GM18867 (cell line): ENCODE measurements around the gene NPHP4.

ENCODE experiments used
- ATAC-seq: cut with Tn5 transposase; IDR thresholded peaks from one replicate; pipeline ENCODE4 v1.9.1; 2021; ENCODE audit warnings: mild to moderate bottlenecking, moderate library complexity; ENCODE audit not compliant: unreplicated experiment

Gene NPHP4

GRCh38 chr1:5839881-5840550 lies 152.2 kb downstream of the NPHP4 start:
- no peak for ATAC-seq

GRCh38 chr1:5839161-5839880 lies 152.9 kb downstream of the NPHP4 start:
- no peak for ATAC-seq

- ATAC-seq: no peak
These were observed 154.1 kb downstream of the NPHP4 start for GRCh38 chr1:5837976-5838653.

DNA sequence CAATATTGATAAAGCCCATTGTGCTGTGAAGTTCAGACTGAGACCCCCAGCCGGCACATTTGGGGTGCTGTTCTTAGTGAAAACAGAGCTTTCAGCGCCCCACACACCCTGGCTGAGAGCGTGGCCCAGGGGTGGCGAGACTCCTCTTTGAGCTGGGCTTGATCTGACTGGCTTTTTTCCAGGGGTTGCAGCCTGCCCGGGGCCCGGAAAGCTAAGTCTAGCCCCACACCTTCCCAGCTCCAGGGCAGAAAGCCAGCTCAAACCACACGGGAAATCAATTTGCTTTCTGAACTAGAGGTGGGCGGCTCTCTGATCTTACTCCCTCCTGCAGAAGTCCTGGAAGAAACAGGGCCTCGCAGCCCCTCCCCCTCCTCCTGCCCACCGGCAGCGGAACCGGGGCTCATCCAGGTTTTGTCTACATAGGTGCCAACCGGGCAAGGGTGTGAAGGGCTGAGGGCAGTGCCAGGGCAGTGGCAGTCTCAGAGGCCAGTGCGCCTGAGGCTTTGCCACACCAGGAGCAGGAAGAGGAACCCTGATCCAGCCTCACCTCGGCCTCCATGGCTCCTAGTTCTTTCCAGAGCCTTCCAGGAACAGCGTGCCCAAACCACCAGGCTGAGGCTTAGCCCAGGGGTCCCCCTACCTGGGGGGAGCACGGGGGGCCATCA lies 155.3 kb downstream of the NPHP4 start:
- no peak for ATAC-seq

- no peak for ATAC-seq
These were observed 157.1 kb downstream of the NPHP4 start for GRCh38 chr1:5835179-5835562.

- no peak for ATAC-seq
These were observed 157.6 kb downstream of the NPHP4 start for GRCh38 chr1:5834477-5835178.

DNA sequence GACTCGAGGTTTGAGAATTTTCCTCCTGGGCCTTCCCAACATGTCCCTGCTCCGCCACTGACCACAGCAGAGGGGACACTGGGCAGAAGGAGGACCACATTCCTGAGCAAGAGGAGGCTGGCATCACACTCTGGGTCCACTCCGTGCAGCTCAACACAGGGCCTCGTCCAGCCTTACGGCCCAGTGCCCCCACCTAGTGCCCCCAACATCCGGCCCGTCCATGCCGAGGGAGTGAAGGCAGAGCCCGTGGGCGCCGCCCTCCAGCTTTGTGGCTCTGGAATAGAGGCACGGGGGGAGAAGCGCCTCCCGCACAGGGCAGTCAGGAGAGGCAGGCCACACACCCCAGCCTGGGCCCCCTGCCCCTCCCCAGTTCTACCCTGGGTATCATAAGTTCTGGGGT lies 158.3 kb downstream of the NPHP4 start:
- no peak for ATAC-seq

GRCh38 chr1:5832916-5833895 lies 159.0 kb downstream of the NPHP4 start:
- ATAC-seq: no peak

- ATAC-seq: no peak
These were observed 160.5 kb downstream of the NPHP4 start for GRCh38 chr1:5831600-5832335.

- no peak for ATAC-seq
These were observed 161.2 kb downstream of the NPHP4 start for GRCh38 chr1:5830771-5831599.

GRCh38 chr1:5829414-5829813 lies 162.8 kb downstream of the NPHP4 start:
- no peak for ATAC-seq

DNA sequence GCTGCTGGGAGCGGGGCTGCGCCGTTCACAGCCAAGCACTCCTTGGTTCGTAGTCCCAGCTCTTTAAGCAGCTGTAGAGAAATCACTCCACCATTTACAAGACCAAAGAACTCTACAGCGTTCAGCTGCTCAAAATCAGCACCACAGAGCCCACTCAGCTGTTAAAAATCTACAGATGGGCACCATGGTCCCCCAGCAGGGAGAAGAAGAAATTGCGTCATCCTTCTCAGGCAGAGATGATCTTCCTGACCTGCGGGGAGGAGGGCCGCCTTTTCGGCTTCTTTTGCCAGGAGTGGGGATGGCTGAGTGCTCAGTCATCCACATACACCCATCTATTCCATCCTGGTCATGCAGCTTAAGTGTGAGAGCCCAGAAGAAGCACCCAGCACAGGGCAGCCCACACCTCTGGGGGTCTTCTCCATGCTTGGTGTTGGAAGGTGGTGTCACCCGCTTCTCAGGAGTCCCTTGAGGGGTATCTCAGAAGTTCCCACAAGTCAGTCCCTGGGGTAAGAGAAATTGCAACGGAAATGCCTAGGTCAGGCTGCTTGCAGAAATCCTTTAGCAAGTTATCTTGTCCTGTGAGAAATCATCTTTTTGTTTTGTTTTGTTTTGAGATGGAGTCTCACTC lies 163.8 kb downstream of the NPHP4 start:
- ATAC-seq: no peak

DNA sequence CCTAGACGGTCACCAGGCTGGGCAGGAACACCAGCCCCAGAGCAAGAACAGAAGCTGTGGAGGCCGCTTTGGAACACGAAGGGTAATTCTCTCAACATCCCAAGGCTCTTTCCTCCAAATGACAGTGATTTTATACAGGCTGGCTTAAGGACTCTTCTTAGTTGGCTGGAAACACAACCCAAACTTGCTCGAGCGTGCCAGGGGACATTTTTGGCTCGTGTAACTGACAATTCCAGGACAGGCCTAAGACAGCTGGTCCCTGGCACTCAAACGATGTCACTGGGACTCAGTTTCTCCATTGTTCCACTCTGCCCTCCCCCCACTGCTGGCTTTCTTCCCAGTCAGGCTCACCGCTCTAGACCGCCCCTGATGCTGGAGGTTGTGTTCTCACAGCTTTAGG lies 164.7 kb downstream of the NPHP4 start:
- no peak for ATAC-seq

GRCh38 chr1:5826601-5827000 lies 165.6 kb downstream of the NPHP4 start:
- no peak for ATAC-seq

DNA sequence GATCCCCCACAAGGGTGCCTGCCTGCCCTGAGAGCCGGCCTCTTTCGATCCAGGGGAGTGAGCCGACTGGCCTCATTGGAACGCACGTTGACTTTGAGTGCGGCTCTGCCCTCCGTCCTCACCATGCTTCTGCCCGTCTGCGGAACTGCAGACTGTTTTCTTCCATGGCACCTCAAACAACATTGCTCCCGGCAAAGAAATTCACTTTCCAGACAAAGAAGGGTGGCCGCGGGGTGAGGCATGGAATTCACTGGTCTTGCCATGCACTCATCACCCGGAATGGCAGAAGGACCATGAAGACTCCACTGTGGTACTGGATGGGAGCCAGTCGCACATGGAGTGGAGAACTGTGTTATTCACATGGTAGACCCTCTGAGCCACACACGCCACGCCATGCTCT lies 169.5 kb downstream of the NPHP4 start:
- no peak for ATAC-seq

- no peak for ATAC-seq
These were observed 170.0 kb downstream of the NPHP4 start for GRCh38 chr1:5822266-5822665.

GRCh38 chr1:5821540-5822176 lies 170.6 kb downstream of the NPHP4 start:
- ATAC-seq: no peak
